Activated CD4-positive, alpha-beta T cell treated with anti-CD3 and anti-CD28 coated beads, Interleukin-2, amount 10 ng/mL, durations not matched to agents 24 days and 14 days (primary cell): ENCODE data around the gene CRYBG1. TPM values are rescaled to one million over a fixed set of nuclear protein-coding genes. Genes with fewer than 3 reads are reported as not detected.

ENCODE experiments used
- DNase-seq: peaks from one replicate; pipeline ENCODE4 v3.0.0; 2022
- H3K27ac Mint-ChIP-seq: one replicate; pipeline ENCODE4 v1.8.0; 2022; ENCODE audit warnings: mild to moderate bottlenecking, mixed read lengths
- H3K27me3 Mint-ChIP-seq: one replicate; pipeline ENCODE4 v1.8.0; 2022; ENCODE audit warnings: mixed read lengths
- H3K36me3 Mint-ChIP-seq: one replicate; pipeline ENCODE4 v1.8.0; 2022; ENCODE audit warnings: low read depth, mild to moderate bottlenecking, mixed read lengths
- H3K4me1 Mint-ChIP-seq: one replicate; pipeline ENCODE4 v1.8.0; 2021; ENCODE audit warnings: mixed read lengths
- H3K4me3 Mint-ChIP-seq: one replicate; pipeline ENCODE4 v1.8.0; 2022; ENCODE audit warnings: mild to moderate bottlenecking, moderate library complexity, mixed read lengths
- H3K9me3 Mint-ChIP-seq: one replicate; pipeline ENCODE4 v1.8.0; 2021; ENCODE audit warnings: mixed read lengths
- intact Hi-C: fragments of 100-400 bp; cut with micrococcal nuclease; formaldehyde crosslinking; loops from one replicate; pipeline ENCODE4 v1.15.1; 2023
- total RNA-seq: library from RNA; stranded (reverse); gene quantifications from 2 replicates; pipeline ENCODE4 v1.2.3, GENCODE V29; 2022

Gene CRYBG1
- total RNA-seq, 1 donor from 2014 or later = 10.0 TPM

DNA sequence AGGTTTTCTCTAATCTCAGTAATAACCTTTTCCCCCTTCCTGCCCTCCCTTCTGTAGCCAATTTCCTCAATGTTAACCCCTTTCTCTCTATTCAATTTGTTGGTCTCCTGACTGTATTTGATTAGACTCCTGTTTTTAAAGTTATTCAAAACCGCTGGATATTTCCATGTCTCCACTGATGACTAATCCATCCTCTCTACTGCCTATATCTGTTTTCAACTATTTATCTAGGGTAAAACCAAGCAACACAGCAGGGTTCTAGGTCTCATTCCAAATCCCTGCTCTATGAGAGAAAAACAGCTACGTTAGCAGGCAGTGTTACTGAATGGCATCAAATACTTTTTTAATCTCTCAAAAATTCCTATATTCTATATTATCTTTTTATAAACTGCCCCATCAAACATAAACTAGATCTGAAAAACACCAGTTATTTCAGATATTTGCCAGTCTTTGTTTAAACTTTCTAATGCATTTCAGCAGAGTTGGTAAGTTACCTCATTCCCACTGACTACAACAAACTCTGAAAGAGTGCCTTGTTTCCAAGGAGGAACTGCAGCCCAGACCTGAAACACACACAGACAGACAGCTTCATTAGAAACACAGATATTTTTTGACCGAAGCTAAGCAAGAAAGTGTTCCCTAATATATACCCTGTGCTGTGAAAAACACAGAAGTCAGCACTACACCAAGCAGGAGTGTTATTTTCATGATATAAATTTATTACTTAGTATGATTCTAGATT, 260.6 kb downstream of the CRYBG1 start:
- peak; percentile 4 for DNase-seq
- H3K27me3 Mint-ChIP-seq = no peaks in the 10 kb centered on the region
- intact Hi-C loops = no loop called here
- no peak overlapping the region for H3K27ac Mint-ChIP-seq
- H3K4me3 Mint-ChIP-seq = no peak overlapping the region
- no peaks in the 10 kb centered on the region for H3K9me3 Mint-ChIP-seq
- peaks cover 18% of the 10 kb centered on the region for H3K36me3 Mint-ChIP-seq
- H3K4me1 Mint-ChIP-seq = peaks cover 4% of the 10 kb centered on the region

Other genes starting within 250 kb of the CRYBG1 start
- 29.5 and 30.7 TPM in 2 replicates for gene ATG5, start 35.0 kb upstream of the CRYBG1 start, total RNA-seq